GM19328 (cell line): ENCODE results near the gene UBE2D1.

Experiments used
- ATAC-seq: cut with Tn5 transposase; IDR thresholded peaks from one replicate; pipeline ENCODE4 v1.9.1; 2021; ENCODE audit warnings: mild to moderate bottlenecking, moderate library complexity; ENCODE audit not compliant: unreplicated experiment

UBE2D1 gene

DNA sequence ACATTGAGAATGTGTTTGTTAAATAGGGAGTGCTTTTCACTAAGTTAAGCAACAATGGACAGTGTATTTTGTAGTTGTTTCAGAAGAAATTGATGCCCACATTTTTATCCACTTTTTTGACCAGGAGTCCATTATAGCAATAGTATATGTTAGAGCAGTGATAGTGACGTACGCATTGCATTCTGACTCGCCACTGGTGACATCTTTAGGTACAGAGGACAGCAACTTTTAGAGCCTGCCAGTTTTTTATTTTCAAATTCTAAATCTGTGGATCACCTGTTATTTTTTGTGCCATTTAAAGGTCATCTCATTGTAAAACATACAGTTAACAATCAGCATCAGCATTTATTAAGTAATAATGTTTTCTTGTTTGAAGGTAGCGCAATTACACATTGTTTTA lies 1.4 kb downstream of the UBE2D1 start:
- ATAC-seq = no peak

DNA sequence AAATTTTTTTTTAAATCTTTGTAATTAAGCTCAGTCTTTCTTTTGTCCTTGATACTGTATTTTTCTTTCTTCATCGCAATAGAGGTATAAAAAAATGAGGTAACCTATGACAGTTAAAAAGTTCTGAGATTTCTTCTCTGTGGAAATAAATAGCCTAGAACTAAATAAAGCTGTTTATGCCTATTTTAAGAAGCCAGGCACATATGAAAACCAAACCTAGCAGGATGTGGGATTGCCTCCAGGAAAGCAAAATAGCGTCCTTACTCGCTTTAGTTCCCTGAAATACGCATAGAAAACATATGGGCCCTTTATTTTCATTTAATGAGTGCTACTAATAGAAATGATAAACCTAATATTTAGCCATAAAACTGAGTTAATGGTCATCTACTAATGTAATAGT lies 6.6 kb downstream of the UBE2D1 start:
- ATAC-seq = no peak

DNA sequence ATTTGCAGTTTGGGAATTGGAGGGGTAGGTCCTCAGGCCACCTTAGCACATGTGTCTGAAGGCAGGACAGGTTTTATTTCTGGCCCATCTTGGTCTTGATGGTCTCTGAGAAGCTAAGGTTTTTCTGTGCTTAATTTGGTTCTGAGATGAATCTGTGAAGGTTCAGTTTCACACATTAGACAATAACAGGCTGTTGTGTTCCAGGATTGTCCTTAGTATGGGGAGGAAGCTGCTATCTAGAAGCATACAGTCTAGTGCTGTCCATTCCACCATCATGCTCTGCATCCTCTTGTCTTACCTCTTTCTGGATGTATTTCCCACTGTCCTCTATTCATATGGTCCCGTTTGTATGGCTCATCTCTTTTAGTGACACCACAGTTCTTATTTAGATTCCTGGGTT lies 7.1 kb downstream of the UBE2D1 start:
- no peak for ATAC-seq

DNA sequence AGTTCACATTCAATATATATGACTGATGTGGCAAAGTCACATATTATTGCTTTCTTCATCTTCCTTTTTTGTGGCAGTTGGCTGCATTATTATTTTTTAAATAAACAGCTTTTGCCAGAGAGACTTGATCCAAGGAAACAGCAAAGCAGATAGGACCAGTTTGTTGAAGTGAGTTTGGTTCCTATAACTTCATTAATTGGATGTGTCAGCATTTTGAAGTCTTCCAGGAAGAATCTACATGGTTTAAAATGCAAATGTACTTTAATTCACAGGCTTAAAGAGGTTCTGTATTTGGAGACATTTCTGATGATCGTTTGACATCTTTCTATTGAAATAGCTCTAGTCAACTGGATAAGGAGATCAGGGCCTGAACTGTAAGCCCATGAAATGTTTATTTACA lies 13.2 kb downstream of the UBE2D1 start:
- ATAC-seq = no peak

DNA sequence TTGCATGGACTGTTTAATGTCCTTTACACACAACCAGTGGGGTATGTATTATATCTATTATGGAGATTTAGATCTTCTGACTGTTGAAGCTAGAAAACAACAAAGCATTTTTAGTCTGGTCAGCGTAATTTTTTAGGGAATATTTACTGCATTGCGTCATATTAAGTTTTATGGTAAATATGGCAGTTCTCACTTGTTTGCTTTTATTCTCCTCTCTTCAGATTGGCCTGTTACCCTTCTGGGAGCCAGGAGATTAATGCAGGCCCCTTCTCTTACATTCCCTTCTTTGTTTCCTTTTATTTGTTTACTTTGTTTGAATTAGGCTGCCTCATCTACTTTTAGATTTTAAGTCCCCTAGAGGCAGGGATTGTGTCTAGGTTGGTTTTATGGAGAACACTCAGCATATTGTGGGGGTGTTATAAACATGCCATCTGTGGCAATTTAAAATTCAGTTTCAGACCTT lies 13.8 kb downstream of the UBE2D1 start:
- no peak for ATAC-seq

DNA sequence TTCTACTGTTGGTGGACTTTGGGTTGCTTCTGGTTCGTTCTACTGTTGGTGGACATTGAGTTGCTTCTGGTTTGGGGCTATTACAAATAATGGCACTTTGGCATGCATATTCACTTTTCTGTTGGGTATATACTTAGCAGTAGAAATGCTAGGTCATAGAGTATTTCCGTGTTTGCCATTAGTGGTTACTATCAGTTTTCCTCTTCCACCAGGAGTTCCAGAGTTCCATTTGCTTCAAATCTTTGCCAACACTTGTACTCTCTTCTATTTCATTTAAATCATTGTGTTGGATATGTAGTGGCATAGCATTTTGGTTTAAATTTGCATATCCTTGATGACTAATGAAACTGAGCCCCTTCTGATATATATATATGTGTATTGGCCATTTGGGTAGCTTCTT lies 15.2 kb downstream of the UBE2D1 start:
- ATAC-seq = no peak

DNA sequence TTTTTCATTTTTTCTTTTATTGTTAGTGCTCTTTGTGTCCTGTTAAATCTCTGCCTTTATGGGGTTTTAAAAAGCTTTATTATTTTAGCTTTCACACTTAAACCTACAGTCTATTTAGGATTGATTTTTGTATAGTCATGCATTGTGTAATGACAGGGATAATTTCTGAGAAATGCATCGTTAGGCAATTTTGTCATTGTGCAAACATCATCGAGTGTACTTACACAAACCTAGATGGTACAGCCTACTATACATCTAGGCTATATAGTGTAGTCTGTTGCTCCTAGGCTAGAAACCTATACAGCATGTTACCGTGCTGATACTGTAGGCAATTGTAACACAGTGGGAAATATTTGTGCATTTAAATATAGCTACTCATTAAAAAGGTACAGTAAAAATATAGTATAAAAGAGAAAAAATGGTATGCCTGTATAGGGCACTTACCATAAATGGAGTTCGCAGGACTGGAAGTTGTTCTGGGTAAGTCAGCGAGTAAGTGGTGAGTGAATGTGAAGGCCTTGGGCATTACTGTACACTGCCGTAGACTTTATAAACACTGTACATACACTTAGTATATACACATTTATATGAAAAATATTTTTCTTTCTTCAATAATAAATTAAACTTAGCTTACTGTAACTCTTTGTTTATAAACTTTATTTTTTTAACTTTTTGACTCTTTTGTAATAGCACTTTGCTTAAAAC lies 16.0 kb downstream of the UBE2D1 start:
- ATAC-seq = no peak

DNA sequence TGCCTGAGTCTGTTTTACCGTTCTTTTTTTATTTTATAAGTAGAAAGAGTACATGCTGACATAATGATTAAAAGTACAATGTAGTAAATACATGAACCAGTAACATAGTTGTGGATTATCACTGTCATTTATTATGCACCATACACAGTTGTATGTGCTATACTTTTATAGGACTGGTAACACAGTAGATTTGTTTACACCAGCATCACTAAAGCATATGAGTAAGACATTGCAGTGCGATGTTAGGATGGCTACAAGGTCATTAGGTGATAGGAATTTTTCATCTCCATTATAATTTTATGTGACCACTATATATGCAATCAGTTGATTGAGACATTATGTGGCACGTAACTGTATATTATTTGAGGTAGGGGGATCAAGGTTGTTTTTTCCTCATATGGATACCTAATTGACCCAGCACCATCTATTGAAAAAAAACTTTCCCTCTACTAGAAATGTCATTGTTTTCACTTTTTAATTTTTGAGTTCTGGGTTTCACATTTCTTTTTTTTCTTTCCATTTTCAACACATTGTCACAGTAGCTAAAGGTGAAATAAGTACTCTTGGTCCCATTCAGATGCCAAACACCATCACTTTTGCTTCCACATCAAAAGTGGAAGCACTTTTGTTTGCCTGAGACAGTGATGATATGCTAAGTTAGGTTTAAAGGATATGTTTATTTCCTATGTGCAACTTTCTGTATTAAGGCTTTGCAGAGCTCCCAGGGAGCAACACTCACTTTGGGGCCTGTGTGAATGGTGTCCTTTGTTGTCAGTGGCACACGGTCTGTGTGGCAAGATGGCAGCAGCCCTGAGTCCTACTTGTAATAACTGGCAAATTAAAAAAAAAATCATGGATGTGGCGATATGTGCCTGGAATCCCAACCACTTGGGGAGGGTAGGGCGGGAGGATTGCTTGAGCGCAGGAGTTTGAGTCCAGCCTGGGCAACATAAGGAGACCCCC lies 17.1 kb downstream of the UBE2D1 start:
- ATAC-seq = no peak

DNA sequence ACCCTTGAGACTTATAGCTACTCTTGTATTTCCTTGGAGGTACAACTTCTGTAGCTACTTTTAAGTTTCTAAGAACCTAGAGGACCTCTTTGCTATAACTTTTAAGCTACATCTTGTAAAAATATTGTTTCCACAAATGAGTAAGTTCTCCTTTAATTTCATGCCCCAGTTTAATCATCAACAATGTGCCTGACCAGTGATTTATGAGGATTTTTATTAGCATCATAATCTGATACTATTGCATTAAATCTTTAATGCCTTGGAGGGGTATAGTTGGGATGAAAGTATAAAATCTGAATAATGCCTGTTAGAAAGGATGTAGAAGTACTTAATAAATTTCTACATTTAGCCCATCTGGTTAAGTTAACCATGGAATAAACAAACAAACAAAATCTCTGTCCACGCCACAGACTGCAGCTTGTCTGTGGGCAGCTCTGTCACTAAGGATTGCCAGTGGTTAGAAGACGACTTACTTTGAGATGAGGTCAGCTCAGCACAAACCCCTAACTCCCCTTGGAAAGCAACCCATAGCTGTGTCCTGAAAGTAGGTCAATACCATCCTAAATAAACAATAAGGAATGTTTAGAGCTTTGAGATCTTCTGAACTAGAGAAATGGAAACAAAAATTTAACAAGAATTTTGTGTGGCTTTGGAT lies 18.3 kb downstream of the UBE2D1 start:
- no peak for ATAC-seq

DNA sequence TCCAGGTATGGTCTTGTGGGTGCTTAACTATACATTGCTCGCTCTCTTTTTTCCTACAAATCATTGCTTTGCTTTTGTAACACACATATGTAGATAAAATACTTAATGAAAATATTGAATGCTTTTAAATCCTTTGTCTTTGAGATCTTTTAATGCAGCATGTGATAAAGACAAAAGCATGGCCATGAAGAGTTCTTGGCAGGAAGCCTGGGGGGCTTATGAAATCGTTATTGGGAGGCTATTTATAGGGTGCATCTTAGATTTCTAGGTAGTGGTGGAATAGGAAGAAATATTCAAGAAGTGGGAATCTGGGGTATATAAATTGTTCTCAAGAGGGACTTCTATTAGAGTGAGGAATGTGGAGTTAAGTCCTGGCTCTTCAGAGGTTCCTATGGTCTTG lies 21.9 kb downstream of the UBE2D1 start:
- no peak for ATAC-seq

DNA sequence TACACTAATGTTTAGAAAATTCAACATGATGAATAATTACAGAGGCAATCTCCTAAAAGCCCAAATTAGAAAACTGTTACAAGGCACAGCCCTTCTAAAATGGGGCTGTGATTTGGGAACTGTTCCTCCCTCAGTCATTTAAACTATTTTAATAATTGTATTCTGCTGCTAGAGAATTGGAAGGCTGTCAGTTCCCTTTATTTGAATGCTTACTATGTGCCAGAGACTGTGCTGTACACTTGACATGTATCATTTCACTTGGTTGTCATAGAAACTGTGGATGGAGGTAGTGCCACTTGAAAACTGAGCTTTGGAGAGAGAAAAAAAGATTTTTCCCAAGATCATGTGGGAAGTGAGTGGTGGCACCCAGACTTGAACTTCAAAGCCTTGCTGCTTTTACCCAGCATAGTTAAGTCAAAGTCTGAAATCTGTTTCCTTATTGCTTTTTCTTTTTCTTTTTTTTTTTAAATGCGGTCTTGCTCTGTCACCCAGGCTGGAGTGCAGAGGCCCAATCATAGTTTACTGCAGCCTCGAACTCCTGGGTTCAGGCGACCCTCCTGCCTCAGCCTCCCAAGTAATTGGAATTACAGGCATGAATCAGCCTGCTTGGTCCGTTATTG lies 23.6 kb downstream of the UBE2D1 start:
- ATAC-seq = no peak

DNA sequence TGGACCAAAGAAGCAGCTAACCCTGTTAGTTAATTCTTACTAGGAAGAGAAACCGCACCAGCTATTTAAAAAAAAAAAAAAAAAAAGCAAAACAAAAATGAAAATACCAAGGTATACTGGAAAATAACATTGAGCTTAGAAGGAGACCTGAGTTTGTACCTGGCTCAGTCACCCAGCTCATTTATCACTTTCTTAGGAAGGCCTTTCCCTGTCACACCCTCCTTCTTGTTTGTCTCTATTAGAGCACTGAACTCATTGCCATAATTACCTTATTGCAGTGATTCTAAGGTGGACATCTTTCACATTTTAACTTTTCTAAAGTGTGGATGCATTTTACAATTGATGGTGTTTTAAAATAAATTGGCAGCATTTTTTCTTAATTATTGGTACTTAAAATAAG lies 24.1 kb downstream of the UBE2D1 start:
- no peak for ATAC-seq

DNA sequence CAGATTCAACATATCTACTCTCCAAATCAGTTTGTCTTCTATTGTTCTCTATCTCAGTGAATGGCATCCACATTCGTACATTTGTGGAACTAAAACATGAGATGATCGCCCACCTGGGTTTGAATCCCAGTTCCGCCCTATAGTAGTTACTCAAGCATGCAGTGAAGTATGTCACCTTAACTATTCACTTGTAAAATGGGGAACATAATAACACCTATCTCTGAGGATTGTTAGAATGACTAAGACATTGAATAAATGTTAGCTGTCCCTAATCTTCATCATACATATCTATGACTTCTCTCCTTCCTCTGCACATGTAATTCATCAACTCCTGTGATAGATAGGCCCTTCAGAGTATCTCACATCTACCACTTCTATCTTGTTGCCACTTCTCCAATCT lies 24.7 kb downstream of the UBE2D1 start:
- no peak for ATAC-seq

DNA sequence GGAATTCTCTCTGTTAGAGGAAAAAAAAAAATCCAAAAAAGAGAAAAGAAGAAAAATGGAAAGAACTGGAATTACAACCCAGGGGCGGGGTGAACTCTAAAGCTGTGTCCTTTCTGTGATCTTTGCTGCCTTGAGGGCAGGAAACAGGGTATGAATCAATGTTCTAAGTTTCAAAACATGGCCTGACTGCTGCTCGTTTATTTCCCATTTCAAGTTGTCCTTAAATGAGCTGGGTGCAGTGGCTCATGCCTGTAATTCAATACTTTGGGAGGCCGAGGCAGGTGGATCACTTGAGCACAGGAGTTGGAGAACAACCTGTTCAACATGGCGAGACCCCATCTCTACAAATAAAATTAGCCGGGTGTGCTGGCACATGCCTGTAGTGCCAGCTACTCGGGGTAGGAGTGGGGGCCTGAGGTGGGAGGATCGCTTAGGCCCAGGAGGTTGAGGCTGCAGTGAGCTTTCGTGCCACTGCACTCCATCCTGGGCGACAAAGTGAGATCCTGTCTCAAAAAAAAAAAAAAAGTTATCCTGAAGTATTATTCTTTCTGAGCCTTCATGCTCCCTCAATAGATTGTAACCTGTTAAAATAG lies 25.7 kb downstream of the UBE2D1 start:
- ATAC-seq = no peak

DNA sequence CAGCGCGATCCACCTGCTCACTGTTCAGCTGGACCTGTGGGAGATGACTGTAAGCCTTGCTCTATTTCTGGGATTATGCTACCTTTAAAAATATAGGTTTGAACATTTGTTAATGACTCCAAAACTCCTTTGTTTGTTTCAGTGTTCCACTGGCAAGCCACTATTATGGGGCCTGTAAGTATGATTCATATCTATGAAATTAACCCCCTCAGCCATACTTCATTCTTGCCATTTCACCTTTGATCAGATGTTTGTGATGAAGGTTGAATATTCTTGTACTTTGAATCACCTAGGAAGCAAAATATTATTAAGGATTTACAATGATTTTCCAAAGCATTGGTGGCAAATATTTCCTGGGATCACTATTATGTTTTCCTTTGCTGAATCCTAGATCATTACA lies 26.5 kb downstream of the UBE2D1 start:
- no peak for ATAC-seq

DNA sequence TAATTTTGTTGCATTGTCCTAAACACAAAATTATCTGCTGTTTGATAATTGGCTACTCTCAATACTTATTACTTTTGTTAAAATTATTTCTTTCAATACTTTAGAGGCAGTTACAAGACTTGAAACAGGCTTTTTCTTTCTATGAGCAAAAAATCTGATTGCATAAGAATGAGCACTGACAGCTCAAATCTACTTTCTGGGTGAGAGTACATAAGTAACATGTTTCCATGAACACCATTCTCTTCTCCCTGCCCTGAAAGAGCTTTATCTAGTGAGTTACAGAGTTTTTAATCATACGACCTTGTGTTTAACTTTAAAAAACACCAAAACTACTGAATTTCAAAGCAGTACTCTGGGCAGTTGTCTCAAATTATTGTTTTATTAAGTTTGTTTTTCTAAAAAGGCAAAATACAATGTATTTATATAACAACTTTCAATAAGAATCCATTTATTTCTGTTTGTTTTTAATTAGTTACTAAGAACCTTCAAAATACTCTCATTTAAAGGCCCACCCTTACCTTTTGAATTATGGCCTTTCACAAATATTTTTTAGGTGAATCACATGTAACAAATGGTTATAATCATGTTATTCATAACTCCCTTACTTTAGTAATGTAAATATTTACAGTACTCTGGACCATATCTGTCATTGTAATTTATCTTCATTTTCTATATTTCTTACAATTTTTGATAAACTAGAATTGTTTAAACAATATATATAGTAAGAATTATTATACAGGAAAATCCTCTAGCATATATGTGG lies 27.4 kb downstream of the UBE2D1 start:
- ATAC-seq = no peak

DNA sequence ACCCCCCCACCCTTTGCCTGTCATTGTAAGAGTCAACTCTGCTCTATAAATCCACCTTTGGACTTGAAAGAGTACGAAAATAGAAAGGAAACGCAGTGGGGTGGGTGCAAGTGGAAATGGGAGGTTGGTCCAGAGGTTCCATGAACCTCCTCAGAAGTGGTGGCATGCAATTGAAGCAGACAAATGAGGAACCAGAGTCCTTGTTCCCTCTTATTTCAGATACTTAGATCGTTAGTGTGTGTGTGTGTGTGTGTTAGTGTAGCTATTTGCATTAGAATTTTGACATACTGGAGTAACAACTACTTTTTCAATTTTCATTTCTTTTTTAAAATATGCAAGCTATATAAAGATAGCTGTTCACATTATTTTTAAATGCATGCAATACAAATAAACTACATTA lies 32.3 kb downstream of the UBE2D1 start:
- ATAC-seq = no peak

DNA sequence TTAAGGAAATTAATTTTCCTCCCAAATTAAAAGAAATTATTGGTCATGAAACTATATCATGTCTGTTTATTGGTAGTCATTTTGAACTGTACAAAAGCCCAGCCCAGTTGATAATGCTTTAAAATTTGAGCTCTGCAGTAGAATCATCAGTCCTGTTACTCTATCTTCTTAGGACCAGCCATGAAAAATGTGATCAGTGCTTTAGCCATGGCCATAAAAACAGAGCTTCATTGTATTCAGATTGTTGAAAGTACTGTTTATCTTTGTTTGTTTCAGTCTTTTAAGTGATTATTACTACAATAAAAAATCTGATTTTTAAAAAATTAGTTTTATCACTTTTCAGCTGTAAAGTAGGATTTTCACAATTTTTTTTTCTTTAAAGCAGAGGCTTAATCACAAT lies 36.7 kb downstream of the UBE2D1 start:
- ATAC-seq = no peak

DNA sequence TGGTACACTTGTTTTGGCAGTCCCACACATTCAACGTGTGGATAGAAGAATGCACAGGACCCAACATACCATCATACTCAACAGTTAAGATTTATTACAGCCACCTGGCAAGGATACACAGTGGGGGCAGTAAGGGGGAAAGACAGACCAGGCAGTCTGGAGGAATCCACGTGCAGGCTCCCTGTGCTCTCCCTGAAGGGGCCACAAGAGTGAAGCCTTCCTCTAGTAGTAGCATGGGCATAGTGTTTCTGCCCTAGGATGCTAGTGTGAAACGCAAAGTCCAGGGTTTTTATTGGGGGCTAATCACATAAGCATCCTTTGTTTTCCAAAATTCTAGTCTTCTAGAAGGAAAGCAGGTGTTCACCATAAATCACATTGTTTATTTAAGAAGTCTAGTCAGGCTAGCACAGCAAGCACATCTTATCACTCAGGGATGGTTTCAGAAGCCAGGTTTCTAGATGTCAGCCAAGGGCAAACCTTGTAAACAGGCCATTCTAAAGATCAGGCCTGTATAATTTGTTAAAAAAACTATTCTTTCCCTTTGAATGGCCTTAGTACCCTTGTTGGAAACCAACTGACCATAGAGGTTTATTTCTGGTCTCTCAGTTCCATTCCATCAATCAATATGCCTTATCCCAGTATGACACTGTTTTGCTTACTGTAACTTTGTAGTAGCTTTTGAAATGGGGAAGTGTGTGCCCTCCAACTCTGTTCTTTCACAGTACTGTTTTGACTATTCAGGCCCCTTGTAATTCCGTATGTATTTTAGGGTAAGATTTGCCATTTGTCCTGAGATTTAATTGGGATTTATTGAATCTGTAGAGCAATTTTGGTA lies 38.0 kb downstream of the UBE2D1 start:
- ATAC-seq = no peak
